ENCODE measurements around the gene BMP8A.

DNA sequence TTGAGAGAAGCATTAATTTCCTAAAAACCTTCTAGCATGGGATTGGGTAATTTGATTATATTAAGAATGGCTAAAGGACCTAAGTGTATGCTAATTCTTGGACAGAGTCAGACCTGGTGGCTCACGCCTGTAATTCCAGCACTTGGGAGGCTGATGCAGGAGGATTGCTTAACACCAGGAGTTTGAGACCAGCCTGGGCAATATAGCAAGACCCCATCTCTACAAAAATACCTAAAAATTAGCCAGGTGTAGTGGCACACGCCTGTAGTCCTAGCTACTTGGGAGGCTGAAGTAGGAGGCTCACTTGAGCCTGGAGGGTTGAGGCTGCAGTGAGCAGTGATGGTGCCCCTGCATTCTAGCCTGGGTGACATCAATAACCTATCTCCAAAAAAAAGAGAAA lies 45.9 kb upstream of the BMP8A start:
- TF ChIP-seq POLR2A (IDR thresholded peaks at IDR 0.05; ENCODE audit: low read depth, low read length) (no peak), POLR2AphosphoS5 (IDR thresholded peaks at IDR 0.05; ENCODE audit: low read depth, low read length) (no peak)
